Measurements from ENCODE around the gene NFIB.

NFIB gene

GRCh38 chr9:14318934-14319580 lies 5.1 kb upstream of the NFIB start:
- no peak for DNase-seq (ENCODE audit: low read depth)

GRCh38 chr9:14318361-14318760 lies 4.4 kb upstream of the NFIB start:
- DNase-seq (ENCODE audit: low read depth): no peak

- no peak for DNase-seq (ENCODE audit: low read depth)
These were observed 3.9 kb upstream of the NFIB start for GRCh38 chr9:14317667-14318320.

GRCh38 chr9:14316602-14317300 lies 2.8 kb upstream of the NFIB start:
- no peak for DNase-seq (ENCODE audit: low read depth)

- no peak for DNase-seq (ENCODE audit: low read depth)
These were observed 2.1 kb upstream of the NFIB start for GRCh38 chr9:14315875-14316601.

GRCh38 chr9:14314929-14315874 lies 1.3 kb upstream of the NFIB start:
- no peak for DNase-seq (ENCODE audit: low read depth)

GRCh38 chr9:14314424-14314928 lies 535 bp upstream of the NFIB start:
- DNase-seq (ENCODE audit: low read depth): no peak

- DNase-seq (ENCODE audit: low read depth): no peak
These were observed 482 bp downstream of the NFIB start for GRCh38 chr9:14313378-14313940.

GRCh38 chr9:14312719-14313377 lies 1.1 kb downstream of the NFIB start:
- no peak for DNase-seq (ENCODE audit: low read depth)

GRCh38 chr9:14311956-14312685 lies 1.8 kb downstream of the NFIB start:
- no peak for DNase-seq (ENCODE audit: low read depth)

GRCh38 chr9:14311171-14311949 lies 2.6 kb downstream of the NFIB start:
- DNase-seq (ENCODE audit: low read depth): no peak

- DNase-seq (ENCODE audit: low read depth): no peak
These were observed 3.6 kb downstream of the NFIB start for GRCh38 chr9:14310311-14310710.

GRCh38 chr9:14309403-14309802 lies 4.5 kb downstream of the NFIB start:
- DNase-seq (ENCODE audit: low read depth): no peak

- no peak for DNase-seq (ENCODE audit: low read depth)
These were observed 5.1 kb downstream of the NFIB start for GRCh38 chr9:14308853-14309145.

GRCh38 chr9:14307989-14308852 lies 5.7 kb downstream of the NFIB start:
- DNase-seq (ENCODE audit: low read depth): no peak

- DNase-seq (ENCODE audit: low read depth): no peak
These were observed 7.0 kb downstream of the NFIB start for GRCh38 chr9:14306672-14307660.

- DNase-seq (ENCODE audit: low read depth): no peak
These were observed 7.8 kb downstream of the NFIB start for GRCh38 chr9:14306188-14306587.
